Measurements from ENCODE around the gene AFMID. TPM values are rescaled to one million over a fixed set of nuclear protein-coding genes. Genes with fewer than 3 reads are reported as not detected.
A peak's percentile ranks its signal among the peaks of the same experiment; 100 is the strongest.

The AFMID gene
- total RNA-seq, 2 experiments from 2014 or later, result 9.2 to 14.0 TPM

GRCh38 chr17:78241277-78242023 lies 54.3 kb downstream of the AFMID start:
- Mint-ChIP-seq H3K4me3 (no peak overlapping the region), H3K36me3 (ENCODE audit: low read depth) (no peaks in the 10 kb centered on the region), H3K27ac (no peak overlapping the region), H3K4me1 (no peaks in the 10 kb centered on the region), H3K9me3 (no peaks in the 10 kb centered on the region), H3K27me3 (no peaks in the 10 kb centered on the region)
- DNase-seq, result no peak
- ChIA-PET CTCF (interaction anchor here (2.2 kb wide), 1 partner anchor 10 kb away, joined by 9 read pairs; no protein-coding TSS in a partner anchor), POLR2A (no interaction called here)

GRCh38 chr17:78242024-78242742 lies 55.0 kb downstream of the AFMID start:
- POLR2A ChIA-PET, result no interaction called here
- Mint-ChIP-seq H3K4me3 (no peak overlapping the region), H3K9me3 (no peaks in the 10 kb centered on the region), H3K27ac (no peak overlapping the region), H3K4me1 (no peaks in the 10 kb centered on the region), H3K27me3 (peaks cover under 1% of the 10 kb centered on the region), H3K36me3 (ENCODE audit: low read depth) (no peaks in the 10 kb centered on the region)
- CTCF ChIA-PET, result interaction anchor here (1.2 to 2.2 kb wide), 2 partner anchors 9 to 23 kb away, joined by 3 to 9 read pairs; no protein-coding TSS in a partner anchor
- no peak for DNase-seq

- no peak for DNase-seq
- H3K4me3 Mint-ChIP-seq, result no peak overlapping the region
- H3K27me3 Mint-ChIP-seq, result peaks cover 4% of the 10 kb centered on the region
- H3K27ac Mint-ChIP-seq, result no peak overlapping the region
- H3K9me3 Mint-ChIP-seq, result no peaks in the 10 kb centered on the region
- peaks cover 19% of the 10 kb centered on the region for H3K4me1 Mint-ChIP-seq
- POLR2A ChIA-PET, result no interaction called here
- H3K36me3 Mint-ChIP-seq (ENCODE audit: low read depth), result no peaks in the 10 kb centered on the region
- CTCF ChIA-PET, result interaction anchor here (0.7 kb wide), 1 partner anchor 162 kb away, joined by 3 read pairs; no protein-coding TSS in a partner anchor
Measured at GRCh38 chr17:78247304-78247703, 60.1 kb downstream of the AFMID start.

- peaks cover 4% of the 10 kb centered on the region for H3K27me3 Mint-ChIP-seq
- H3K27ac Mint-ChIP-seq, result no peak overlapping the region
- H3K4me1 Mint-ChIP-seq, result peaks cover 28% of the 10 kb centered on the region
- no peaks in the 10 kb centered on the region for H3K9me3 Mint-ChIP-seq
- no peak overlapping the region for H3K4me3 Mint-ChIP-seq
- no peaks in the 10 kb centered on the region for H3K36me3 Mint-ChIP-seq (ENCODE audit: low read depth)
- ChIA-PET POLR2A (no interaction called here), CTCF (interaction anchor here (0.6 kb wide), 2 partner anchors 28 to 106 kb away, joined by 3 read pairs; no protein-coding TSS in a partner anchor)
- no peak for DNase-seq
Measured at GRCh38 chr17:78248051-78248914, 61.1 kb downstream of the AFMID start.

- Mint-ChIP-seq H3K9me3 (no peaks in the 10 kb centered on the region), H3K36me3 (ENCODE audit: low read depth) (no peaks in the 10 kb centered on the region), H3K27me3 (peaks cover 4% of the 10 kb centered on the region), H3K27ac (no peak overlapping the region), H3K4me1 (peaks cover 32% of the 10 kb centered on the region), H3K4me3 (no peak overlapping the region)
- no peak for DNase-seq
- CTCF ChIA-PET, result interaction anchor here (0.6 to 3.8 kb wide), 6 partner anchors 14 to 173 kb away, joined by 3 to 25 read pairs (median 16); no protein-coding TSS in a partner anchor
- POLR2A ChIA-PET, result interaction anchor here (0.9 to 1.3 kb wide), 3 partner anchors 10 to 115 kb away, joined by 3 to 5 read pairs (median 3); no protein-coding TSS in a partner anchor
Measured at GRCh38 chr17:78249074-78249817, 62.1 kb downstream of the AFMID start.

- Mint-ChIP-seq H3K27me3 (peaks cover 4% of the 10 kb centered on the region), H3K9me3 (no peaks in the 10 kb centered on the region), H3K4me3 (no peak overlapping the region), H3K27ac (no peak overlapping the region), H3K36me3 (ENCODE audit: low read depth) (no peaks in the 10 kb centered on the region), H3K4me1 (peaks cover 38% of the 10 kb centered on the region)
- ChIA-PET POLR2A (interaction anchor here (0.6 to 2.0 kb wide), 9 partner anchors 9 to 231 kb away, joined by 3 to 9 read pairs (median 4); no protein-coding TSS in a partner anchor), CTCF (interaction anchor here (0.7 to 3.8 kb wide), 18 partner anchors 8 to 231 kb away, joined by 3 to 25 read pairs (median 6); no protein-coding TSS in a partner anchor)
- DNase-seq, result no peak
Measured at GRCh38 chr17:78249818-78250806, 63.0 kb downstream of the AFMID start.

- Mint-ChIP-seq H3K4me3 (peak overlapping the region; percentile 75), H3K4me1 (peaks cover 47% of the 10 kb centered on the region), H3K27me3 (peaks cover 4% of the 10 kb centered on the region), H3K36me3 (ENCODE audit: low read depth) (no peaks in the 10 kb centered on the region), H3K27ac (peak overlapping the region; percentile 79), H3K9me3 (no peaks in the 10 kb centered on the region)
- ChIA-PET POLR2A (interaction anchor here (0.7 to 2.0 kb wide), 12 partner anchors 8 to 171 kb away, joined by 3 to 9 read pairs (median 4); partner anchors contain the start of gene SOCS3), CTCF (interaction anchor here (0.6 to 3.8 kb wide), 28 partner anchors 9 to 415 kb away, joined by 3 to 25 read pairs (median 4); no protein-coding TSS in a partner anchor)
- DNase-seq, result peak; percentile 89
Measured at GRCh38 chr17:78250891-78251772, 64.0 kb downstream of the AFMID start.

- ChIA-PET POLR2A (interaction anchor here (0.7 to 2.0 kb wide), 12 partner anchors 7 to 232 kb away, joined by 3 to 9 read pairs (median 4); partner anchors contain the start of gene SOCS3), CTCF (interaction anchor here (0.6 to 3.8 kb wide), 24 partner anchors 10 to 415 kb away, joined by 3 to 25 read pairs (median 5); no protein-coding TSS in a partner anchor)
- no peak for DNase-seq
- H3K4me1 Mint-ChIP-seq, result peaks cover 51% of the 10 kb centered on the region
- H3K9me3 Mint-ChIP-seq, result no peaks in the 10 kb centered on the region
- peak overlapping the region; percentile 79 for H3K27ac Mint-ChIP-seq
- H3K4me3 Mint-ChIP-seq, result peak overlapping the region; percentile 75
- H3K27me3 Mint-ChIP-seq, result peaks cover 4% of the 10 kb centered on the region
- H3K36me3 Mint-ChIP-seq (ENCODE audit: low read depth), result no peaks in the 10 kb centered on the region
Measured at GRCh38 chr17:78251773-78252103, 64.6 kb downstream of the AFMID start.

GRCh38 chr17:78252111-78252634 lies 65.0 kb downstream of the AFMID start:
- Mint-ChIP-seq H3K4me1 (peaks cover 53% of the 10 kb centered on the region), H3K9me3 (no peaks in the 10 kb centered on the region), H3K36me3 (ENCODE audit: low read depth) (no peaks in the 10 kb centered on the region), H3K27ac (peak overlapping the region; percentile 79), H3K4me3 (peak overlapping the region; percentile 75), H3K27me3 (peaks cover 3% of the 10 kb centered on the region)
- CTCF ChIA-PET, result interaction anchor here (0.6 to 3.8 kb wide), 16 partner anchors 10 to 414 kb away, joined by 3 to 25 read pairs (median 8); no protein-coding TSS in a partner anchor
- POLR2A ChIA-PET, result interaction anchor here (0.9 to 2.0 kb wide), 9 partner anchors 12 to 233 kb away, joined by 3 to 9 read pairs (median 3); partner anchors contain the start of gene SOCS3
- DNase-seq, result peak; percentile 66

All from activated CD4-positive, alpha-beta memory T cell treated with anti-CD3 and anti-CD28 coated beads, Interleukin-2, amount 10 ng/mL, durations not matched to agents 7 days and 5 days (primary cell).